ENCODE measurements around the gene SPDYC. TPM values are rescaled to one million over a fixed set of nuclear protein-coding genes. Genes with fewer than 3 reads are reported as not detected.

The SPDYC gene
- total and polyA plus RNA-seq, 9 of the 15 experiments (the other 6 are each of a cell fraction or from before 2014, with no cell fraction given): 4.4 to 18.8 (median 9.2) TPM

DNA sequence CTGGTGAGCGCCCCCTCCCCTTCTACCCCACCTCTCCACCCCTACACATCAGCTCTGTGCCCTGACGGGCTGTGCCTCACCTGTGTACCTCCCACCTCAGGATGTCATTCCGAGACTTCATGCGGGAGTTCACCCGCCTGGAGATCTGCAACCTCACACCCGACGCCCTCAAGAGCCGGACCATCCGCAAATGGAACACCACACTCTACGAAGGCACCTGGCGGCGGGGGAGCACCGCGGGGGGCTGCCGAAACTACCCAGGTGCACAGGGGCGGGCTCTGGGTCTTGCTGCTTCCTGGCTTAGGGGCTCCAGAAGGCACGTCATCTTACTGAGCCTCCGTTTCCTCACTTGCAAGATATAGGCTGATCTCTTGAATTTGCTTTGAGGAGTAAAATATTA, 18.5 kb downstream of the SPDYC start (continued):
- TF ChIP-seq, protein P1, sequence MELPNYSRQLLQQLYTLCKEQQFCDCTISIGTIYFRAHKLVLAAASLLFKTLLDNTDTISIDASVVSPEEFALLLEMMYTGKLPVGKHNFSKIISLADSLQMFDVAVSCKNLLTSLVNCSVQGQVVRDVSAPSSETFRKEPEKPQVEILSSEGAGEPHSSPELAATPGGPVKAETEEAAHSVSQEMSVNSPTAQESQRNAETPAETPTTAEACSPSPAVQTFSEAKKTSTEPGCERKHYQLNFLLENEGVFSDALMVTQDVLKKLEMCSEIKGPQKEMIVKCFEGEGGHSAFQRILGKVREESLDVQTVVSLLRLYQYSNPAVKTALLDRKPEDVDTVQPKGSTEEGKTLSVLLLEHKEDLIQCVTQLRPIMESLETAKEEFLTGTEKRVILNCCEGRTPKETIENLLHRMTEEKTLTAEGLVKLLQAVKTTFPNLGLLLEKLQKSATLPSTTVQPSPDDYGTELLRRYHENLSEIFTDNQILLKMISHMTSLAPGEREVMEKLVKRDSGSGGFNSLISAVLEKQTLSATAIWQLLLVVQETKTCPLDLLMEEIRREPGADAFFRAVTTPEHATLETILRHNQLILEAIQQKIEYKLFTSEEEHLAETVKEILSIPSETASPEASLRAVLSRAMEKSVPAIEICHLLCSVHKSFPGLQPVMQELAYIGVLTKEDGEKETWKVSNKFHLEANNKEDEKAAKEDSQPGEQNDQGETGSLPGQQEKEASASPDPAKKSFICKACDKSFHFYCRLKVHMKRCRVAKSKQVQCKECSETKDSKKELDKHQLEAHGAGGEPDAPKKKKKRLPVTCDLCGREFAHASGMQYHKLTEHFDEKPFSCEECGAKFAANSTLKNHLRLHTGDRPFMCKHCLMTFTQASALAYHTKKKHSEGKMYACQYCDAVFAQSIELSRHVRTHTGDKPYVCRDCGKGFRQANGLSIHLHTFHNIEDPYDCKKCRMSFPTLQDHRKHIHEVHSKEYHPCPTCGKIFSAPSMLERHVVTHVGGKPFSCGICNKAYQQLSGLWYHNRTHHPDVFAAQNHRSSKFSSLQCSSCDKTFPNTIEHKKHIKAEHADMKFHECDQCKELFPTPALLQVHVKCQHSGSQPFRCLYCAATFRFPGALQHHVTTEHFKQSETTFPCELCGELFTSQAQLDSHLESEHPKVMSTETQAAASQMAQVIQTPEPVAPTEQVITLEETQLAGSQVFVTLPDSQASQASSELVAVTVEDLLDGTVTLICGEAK (IDR thresholded peaks at IDR 0.05): no peak
- TF ChIP-seq, protein P1 (CRISPR knock-in tag; IDR thresholded peaks at IDR 0.05): no peak
- TF ChIP-seq TCFL5 (CRISPR knock-in tag; conservative IDR thresholded peaks at IDR 0.05) (no peak), RUNX1 (IDR thresholded peaks at IDR 0.05; ENCODE audit: low read depth) (no peak), PPARD (CRISPR knock-in tag; IDR thresholded peaks at IDR 0.05) (no peak), CXXC5 (CRISPR knock-in tag; IDR thresholded peaks at IDR 0.05) (no peak), PURB (CRISPR knock-in tag; IDR thresholded peaks at IDR 0.05; ENCODE audit: low read depth) (no peak), NFE2 (IDR thresholded peaks at IDR 0.05; ENCODE audit: low read depth) (no peak)
- TF ChIP-seq, protein P2, sequence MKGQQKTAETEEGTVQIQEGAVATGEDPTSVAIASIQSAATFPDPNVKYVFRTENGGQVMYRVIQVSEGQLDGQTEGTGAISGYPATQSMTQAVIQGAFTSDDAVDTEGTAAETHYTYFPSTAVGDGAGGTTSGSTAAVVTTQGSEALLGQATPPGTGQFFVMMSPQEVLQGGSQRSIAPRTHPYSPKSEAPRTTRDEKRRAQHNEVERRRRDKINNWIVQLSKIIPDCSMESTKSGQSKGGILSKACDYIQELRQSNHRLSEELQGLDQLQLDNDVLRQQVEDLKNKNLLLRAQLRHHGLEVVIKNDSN (CRISPR knock-in tag; IDR thresholded peaks at IDR 0.05): no peak
- TF ChIP-seq, protein P3, sequence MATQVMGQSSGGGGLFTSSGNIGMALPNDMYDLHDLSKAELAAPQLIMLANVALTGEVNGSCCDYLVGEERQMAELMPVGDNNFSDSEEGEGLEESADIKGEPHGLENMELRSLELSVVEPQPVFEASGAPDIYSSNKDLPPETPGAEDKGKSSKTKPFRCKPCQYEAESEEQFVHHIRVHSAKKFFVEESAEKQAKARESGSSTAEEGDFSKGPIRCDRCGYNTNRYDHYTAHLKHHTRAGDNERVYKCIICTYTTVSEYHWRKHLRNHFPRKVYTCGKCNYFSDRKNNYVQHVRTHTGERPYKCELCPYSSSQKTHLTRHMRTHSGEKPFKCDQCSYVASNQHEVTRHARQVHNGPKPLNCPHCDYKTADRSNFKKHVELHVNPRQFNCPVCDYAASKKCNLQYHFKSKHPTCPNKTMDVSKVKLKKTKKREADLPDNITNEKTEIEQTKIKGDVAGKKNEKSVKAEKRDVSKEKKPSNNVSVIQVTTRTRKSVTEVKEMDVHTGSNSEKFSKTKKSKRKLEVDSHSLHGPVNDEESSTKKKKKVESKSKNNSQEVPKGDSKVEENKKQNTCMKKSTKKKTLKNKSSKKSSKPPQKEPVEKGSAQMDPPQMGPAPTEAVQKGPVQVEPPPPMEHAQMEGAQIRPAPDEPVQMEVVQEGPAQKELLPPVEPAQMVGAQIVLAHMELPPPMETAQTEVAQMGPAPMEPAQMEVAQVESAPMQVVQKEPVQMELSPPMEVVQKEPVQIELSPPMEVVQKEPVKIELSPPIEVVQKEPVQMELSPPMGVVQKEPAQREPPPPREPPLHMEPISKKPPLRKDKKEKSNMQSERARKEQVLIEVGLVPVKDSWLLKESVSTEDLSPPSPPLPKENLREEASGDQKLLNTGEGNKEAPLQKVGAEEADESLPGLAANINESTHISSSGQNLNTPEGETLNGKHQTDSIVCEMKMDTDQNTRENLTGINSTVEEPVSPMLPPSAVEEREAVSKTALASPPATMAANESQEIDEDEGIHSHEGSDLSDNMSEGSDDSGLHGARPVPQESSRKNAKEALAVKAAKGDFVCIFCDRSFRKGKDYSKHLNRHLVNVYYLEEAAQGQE (IDR thresholded peaks at IDR 0.05; ENCODE audit: borderline replicate concordance): no peak
- TF ChIP-seq, protein P3 (CRISPR knock-in tag; IDR thresholded peaks at IDR 0.05; ENCODE audit: low read depth): no peak
